SKM-1 treated with dmso at 0.1 percent for 144 hours (cell line): Measurements from ENCODE around the gene SLC17A6.

ENCODE experiments used
- DNase-seq: peaks from one replicate; lab custom pipeline; 2025; ENCODE audit not compliant: unreplicated experiment; lab: John Stamatoyannopoulos, UW

Gene SLC17A6

GRCh38 chr11:22389526-22390282 lies 51.5 kb downstream of the SLC17A6 start:
- DNase-seq: no peak

DNA sequence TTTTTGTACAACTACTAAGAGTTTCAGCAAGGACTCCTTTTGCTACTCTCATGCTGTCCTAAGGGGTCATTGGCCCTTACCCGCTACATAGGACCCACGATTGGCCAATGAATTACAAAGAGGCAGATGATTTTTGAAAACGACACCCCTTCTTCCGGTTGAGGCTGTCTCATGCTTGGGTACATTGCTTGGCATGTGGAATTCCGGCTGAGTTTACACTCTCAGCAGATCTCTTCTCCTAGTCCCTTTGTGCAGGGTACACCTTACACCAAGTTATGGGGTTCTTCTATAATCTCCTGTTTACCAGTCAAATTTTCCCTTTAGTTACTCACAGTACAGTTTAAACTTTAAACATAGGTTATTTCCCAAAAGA lies 52.1 kb downstream of the SLC17A6 start:
- DNase-seq: no peak

- no peak for DNase-seq
Measured at GRCh38 chr11:22392561-22392960, 54.4 kb downstream of the SLC17A6 start.

- no peak for DNase-seq
Measured at GRCh38 chr11:22405377-22405776, 67.2 kb downstream of the SLC17A6 start.

- DNase-seq: no peak
Measured at GRCh38 chr11:22407267-22407666, 69.1 kb downstream of the SLC17A6 start.

DNA sequence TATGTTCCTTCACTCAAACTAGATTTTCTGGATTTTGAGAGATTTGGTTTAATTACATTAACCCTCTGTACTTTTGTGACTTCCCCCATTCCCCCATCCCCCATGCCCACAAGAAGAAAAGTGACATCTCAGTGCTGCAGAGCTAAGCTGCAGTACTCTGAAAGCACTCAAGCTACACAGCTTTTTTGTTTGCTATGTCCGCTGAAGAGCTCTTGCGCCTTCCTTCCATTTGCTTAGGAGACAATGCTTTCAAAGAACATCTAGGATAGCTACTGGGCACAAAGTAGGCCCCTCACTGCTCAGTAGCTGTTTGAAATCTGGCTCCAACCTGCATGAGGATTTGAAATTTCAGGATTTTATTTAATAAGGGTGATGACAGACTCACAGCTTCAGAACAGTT lies 69.7 kb downstream of the SLC17A6 start:
- no peak for DNase-seq

DNA sequence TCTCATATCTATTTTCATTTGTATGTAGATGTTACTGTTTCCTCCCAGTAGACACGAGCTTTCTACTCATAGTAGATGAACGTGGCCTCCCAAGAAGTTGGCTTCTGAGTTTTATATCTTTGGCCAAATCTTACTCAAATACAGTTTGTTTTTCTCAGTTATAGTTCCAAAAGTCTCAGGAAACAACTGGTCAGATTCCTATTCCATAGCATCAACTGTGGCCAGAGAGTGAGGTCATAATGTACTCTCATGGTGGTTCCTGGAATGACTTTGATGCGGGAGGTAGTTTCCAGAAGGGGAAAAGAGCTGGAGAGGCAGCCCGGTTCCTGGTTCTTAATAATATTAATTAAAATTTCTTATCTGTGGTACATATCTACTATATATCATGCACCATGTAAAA lies 77.3 kb downstream of the SLC17A6 start:
- no peak for DNase-seq

DNA sequence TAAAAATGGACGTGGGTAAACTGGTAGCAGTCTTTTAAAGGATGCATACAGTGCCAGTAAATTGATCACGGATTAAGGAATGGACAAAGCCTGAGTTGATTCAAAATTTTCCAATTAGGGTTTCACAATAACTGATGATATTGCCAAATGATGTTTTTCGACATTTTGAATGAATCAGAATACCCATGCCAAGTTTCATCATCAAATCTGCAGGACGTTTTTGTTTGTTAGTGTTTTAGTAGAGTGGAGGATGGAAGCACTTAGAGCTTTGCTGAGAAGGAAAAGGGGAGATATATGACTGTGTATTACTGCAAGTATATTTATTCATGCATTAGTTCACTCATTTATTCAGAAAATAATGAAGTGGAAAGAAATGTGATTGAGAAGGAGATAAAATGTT lies 78.3 kb downstream of the SLC17A6 start:
- no peak for DNase-seq

DNA sequence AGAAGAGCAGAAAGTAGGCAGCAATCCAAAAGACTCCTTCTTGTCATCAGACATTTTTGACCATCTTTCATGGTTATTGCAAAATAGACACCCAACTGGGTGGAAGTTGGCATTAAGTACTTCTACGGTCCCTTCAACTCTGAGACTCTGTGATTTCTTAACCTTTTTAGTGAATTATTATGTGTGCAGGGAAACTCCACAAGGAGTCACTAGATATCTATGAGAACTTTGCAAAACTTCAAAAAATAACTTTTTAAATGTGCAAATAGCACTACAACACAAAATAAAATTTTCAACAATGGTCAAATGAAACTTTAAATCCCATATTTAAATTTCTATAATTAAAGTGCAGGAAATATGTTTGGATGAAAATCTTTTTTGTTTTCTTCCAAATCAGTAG lies 88.7 kb downstream of the SLC17A6 start:
- DNase-seq: no peak
